GM20431 (cell line): ENCODE results near the gene NRIP3.
"Not testable (repeated sequence)": the region's sequence is repeated elsewhere in the genome, so short reads cannot be mapped to it uniquely, and the experiment has no call there.

ENCODE experiments used
- in situ Hi-C: fragments of 300-500 bp; cut with MseI, MboI; formaldehyde crosslinking; loops from one replicate; pipeline ENCODE4 v1.15.0; 2020; ENCODE audit warnings: low sequenced_read_pairs; ENCODE audit not compliant: unreplicated experiment

The NRIP3 gene

DNA sequence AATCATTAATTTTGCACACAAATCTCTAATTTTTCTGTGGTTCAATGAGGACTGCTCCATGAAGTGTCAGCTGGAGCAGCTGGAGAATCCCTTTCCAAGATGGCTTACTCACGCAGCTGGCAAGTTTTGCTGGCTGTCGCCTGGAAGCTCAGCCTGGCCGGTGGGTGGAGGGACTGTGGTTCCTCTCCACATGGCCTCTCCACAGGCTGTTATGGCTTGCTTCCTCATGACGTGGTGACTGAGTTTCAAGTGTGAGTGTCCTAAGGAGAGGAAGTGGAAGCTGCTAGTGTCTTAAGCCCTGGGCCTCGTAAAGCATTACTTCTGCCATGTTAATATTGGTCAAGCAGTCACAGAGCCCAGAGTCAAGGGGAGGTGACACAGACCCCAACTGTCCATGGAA is 14.0 kb upstream of the NRIP3 start:
- in situ Hi-C loops, result loop anchor here (10.0 to 25.0 kb wide), 2 partner anchors 117 to 495 kb away; no protein-coding TSS in a partner anchor

DNA sequence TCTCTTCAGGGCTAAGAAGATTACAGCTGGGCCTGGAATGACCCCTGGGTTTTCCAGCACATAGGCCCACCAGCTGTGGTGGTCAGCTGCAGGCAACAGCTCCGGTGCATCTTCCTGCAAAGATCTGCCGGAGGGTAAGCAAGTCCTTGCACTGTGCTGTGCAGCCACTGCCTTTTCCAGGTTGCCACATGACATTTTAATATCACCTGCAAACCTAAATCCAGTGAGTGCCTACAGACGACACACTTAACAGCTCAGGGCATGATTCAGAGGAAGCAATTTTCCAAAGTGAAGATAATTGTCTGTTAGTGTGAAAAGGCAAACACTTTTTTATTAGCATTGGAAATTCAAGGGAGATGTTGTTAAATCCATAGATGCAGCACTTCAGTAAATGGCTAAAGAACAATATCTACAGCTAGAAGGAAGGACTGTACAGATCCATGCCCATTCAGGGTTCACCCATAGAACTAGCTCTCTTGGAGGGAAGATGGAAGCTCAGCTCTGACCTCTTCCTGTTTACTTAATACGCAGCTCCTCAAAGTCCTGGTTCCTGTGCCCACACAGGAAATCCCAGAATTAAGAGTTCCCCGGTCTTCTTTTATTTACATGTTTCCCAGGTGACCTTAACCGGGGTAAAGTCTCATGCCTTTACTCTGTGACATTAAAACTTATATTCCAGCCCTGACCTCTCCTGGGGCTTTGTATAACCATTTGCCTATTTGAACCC is 13.3 kb upstream of the NRIP3 start:
- in situ Hi-C loops, result loop anchor here (10.0 to 25.0 kb wide), 2 partner anchors 118 to 495 kb away; no protein-coding TSS in a partner anchor

DNA sequence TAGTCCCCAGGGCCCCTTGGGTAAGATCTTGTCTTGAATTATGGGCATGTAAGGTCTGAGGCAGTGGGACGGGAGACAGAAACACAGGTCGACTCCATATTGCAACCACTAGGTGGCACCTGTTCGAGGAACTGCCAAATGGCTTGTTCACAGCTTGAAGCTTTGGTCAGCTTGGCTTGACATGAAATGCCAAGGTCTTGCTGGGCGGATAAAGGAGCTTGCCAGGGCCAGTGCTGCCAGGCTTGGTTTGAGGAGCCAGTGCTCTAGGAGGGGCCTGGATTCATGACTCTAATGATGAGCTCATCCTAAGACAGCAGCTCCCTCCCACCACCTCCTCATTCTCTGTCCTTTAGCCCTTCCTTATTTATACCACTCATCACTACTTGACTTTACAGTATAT is 11.9 kb upstream of the NRIP3 start:
- in situ Hi-C loops, result loop anchor here (10.0 to 25.0 kb wide), 2 partner anchors 119 to 497 kb away; no protein-coding TSS in a partner anchor

DNA sequence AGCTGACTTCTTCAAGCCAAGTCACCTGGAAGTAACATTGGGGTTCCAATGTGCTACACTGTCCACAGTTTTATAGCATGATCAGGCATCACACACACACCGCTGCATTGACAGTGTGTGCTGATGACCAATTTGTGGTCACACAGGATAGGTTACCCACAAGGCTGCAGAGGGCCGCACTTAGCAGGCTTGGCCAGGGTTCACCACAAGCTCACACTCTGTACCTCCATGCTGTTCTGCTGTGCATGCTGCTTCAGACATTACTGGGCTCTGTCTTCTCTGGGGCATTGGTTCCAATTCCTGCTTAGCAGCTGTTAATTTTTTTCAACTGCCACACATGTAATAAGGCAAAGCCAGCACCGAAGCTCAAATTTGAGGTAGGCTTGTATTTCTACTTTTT is 11.0 kb upstream of the NRIP3 start:
- in situ Hi-C loops, result loop anchor here (10.0 to 25.0 kb wide), 2 partner anchors 120 to 497 kb away; no protein-coding TSS in a partner anchor

DNA sequence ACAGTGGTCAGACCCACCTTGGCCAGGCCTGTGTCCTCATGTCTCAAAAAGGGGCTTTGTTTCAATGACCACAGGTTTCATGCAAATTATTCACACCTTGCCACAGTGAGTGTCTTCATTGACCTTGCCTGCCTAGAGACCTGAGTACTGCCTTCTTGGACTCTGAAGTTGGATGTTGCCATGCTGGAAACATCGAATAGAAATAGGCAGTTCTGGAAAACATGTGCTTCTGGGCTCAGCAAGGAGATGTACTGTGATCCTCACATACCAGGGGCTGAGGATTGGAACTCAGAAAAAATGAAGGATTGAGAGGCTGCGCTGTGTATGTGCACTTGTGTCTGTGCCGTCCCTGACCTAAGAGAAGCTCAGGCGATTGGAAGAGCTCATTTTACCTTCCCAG is 9.6 kb upstream of the NRIP3 start:
- in situ Hi-C loops, result loop anchor here (10.0 to 25.0 kb wide), 2 partner anchors 121 to 499 kb away; no protein-coding TSS in a partner anchor

DNA sequence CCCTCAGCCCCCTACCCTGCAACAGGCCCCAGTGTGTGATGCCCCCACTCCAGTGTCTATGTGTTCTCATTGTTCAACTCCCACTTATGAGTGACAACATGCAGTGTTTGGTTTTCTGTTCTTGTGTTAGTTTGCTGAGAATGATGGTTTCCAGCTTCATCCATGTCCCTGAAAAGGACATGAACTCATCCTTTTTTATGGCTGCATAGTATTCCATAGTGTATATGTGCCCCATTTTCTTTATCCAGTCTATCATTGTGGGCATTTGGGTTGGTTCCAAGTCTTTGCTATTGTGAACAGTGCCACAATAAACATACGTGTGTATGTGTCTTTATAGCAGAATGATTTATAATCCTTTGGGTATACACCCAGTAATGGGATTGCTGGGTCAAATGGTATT is 5.7 kb upstream of the NRIP3 start:
- in situ Hi-C loops, result loop anchor here (25.0 kb wide), 1 partner anchor 503 kb away; no protein-coding TSS in a partner anchor

DNA sequence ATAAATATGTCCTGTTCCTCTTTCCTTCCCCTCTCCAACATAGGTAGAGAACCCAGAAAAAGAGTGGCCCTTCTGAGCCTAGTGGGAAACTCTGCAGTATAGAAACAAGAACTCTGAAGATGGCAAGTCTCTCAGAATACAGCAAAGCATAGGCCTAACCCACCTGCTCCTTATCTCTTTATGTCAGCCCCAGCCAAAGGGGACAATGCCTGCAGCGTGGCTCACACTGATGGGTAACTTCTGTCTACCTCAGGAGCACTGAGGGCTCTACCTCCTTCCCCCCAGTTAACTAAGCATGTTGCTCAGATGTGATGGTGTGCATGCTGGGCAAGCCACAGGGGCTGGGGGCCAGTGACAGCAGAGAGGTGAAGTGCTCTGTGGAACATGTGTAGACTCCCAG is 4.9 kb upstream of the NRIP3 start:
- in situ Hi-C loops, result loop anchor here (25.0 kb wide), 1 partner anchor 504 kb away; no protein-coding TSS in a partner anchor

DNA sequence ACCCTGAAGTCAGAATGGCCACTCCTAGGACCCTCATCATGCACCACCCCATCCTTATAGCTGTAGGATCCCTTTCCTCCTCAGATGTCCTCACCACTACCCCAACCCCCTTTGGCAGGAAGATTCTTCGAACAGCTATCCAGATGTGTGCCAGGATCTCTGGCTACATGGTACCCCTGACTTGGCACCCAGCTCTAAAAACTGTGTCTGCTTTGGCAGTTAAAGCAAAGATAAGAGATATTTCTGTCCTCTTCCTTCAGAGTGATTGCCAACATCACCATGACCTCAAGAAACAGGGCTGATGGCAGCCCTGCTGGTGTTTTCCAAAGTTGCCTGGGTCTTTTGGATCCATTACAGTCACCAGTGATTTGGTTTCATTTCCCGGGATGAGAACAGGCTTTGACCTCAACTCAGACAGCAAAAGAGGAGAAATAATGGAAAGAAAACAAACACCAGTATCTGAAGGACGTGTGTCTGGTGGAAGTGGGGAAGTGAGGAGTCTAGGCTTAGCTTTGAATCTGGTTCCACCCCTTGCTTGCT is 4.3 kb upstream of the NRIP3 start:
- in situ Hi-C loops, result loop anchor here (25.0 kb wide), 1 partner anchor 504 kb away; no protein-coding TSS in a partner anchor

DNA sequence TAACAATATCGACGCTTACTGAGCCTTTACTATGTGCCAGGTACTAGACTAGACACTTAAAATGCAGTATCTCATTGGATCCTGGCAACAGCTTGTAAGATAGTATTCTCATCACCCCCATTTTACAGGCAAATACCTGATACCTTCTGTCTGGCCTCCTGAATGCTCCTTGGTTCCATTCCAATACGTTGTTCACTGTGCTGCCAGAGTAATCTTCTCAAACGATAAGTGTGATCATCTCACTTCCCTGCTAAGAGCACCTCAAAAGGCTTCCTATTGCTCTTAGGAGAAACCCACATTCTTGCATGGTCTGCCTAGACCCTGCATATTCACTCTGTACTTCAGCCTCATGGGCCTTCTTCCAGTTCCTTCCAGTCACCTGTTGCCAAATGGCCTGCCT is 1.3 kb upstream of the NRIP3 start:
- in situ Hi-C loops, result loop anchor here (25.0 kb wide), 1 partner anchor 507 kb away; no protein-coding TSS in a partner anchor

DNA sequence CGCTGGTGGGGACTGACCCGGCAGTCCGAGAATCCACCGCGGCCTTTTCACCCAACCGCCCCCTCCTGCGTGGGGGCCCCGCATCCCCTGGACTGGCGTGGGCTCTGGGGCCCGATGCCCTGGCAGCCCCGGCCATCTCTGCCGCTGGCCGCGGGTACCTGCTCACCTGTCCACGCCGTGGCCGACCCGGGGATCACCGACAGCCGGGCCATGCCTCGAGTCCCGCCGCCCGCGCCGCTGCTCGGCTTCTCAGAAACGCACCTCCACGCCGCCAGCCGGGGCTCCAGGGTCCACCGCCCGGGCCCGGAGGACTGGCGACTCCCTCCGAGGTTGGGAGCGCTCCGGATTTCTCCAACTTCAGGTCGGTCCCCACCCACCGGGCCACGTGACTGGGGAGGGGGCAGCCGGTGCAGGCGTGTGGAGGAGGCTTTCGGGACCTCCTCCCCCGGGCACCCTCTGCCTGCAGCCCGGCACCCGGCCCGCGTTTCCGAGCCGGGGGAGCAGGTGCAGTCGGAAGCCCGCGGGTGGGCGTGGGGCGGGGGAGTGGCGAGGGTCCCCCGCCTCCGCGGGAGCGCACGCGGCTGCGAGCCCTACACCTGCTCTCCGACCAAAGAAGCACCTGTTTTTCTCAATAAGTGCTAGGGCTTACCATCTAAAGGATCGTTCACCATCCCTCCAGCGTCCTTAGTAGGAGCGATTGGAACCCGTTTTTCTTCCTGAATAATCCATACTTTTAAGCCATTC is 554 bp upstream of the NRIP3 start:
- in situ Hi-C loops, result loop anchor here (25.0 kb wide), 1 partner anchor 508 kb away; no protein-coding TSS in a partner anchor

DNA sequence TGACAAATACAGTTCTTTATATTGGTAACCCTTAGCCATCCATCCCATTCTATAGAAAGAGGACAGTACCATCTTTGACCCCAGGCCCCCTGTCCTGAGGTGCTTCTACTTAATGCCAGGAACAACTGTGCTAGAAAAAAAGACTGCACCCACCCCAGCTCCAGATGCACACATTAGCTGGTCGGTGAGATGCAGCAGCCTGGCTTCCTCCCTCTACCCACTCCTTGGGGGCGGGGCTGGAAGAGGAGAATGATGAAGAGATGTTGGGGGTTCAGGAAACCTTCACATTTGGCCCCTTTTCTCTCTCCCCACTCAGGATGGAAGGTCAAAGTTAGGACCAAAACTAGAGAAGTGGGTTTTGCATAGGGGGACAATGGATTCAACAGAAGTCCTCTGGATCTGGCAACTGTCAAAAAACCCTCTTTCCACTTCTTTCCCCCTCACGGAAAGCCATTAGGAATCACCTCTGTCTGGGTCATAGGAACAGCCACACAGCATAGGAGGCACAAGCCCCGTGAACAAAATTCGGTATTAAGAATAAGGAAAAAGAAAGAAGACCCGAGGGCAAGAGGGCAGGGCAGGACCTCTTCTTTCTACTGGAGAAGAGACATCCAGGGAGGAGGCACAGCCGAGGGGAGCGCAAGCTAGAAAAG is 755 bp downstream of the NRIP3 start:
- in situ Hi-C loops, result loop anchor here (25.0 kb wide), 1 partner anchor 509 kb away; no protein-coding TSS in a partner anchor

DNA sequence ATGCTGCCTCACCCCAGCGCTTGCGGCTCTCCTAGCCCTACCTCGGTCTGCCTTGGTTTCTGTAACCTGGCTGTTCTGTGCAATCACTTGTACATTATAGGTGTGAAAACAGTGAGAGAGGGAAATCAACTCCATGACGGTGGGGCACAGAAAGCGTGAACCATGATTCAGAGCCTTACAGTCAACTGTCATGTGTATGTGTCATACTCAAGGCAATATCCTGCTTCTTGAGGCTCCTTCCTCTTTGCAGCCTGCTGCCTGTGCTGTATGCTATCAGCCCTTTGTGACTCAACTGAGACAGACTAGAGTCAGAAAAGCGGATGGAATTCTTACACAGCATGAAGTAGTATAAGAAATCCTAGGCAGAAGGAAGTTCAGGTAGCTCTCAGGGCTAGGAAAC is 2.1 kb downstream of the NRIP3 start:
- in situ Hi-C loops, result loop anchor here (25.0 kb wide), 1 partner anchor 511 kb away; no protein-coding TSS in a partner anchor

DNA sequence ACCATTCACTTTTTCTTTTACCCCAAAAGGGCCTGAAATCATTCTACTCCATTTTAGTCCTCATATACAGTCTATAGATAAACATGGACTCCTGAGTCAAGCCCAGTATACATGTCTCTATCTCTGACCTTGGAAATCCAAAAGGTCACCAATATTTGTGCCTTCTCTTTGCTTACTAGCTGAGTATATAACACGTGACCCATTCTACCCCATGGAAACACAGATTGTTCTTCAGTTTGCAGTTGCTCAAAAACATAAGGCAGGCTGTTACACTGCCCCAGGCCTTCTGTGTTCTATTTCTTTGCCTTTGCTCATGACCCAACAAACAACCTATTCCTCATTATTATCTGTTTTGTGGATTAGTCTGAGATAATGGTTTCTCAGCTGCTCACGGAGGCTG is 5.8 kb downstream of the NRIP3 start:
- in situ Hi-C loops, result no loop called here

DNA sequence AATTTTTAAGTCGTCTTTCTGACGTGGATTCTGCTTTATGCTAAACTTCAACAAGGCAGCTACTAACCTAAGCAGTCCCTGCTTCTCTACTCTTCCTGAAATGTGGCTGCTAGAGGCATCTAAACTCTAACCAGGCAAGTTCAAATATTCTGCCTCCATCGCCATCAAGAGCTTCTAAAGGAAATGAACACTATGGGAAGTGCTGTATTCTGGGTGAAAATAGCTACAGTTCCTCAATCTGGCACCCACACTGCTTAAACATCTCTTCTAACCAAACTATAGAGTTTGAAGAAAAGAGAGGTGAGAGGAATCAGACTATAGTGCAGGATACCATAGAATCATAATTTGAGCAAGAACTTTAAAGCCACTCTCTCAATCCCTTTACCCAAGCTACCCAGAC is 6.3 kb downstream of the NRIP3 start:
- in situ Hi-C loops, result no loop called here

DNA sequence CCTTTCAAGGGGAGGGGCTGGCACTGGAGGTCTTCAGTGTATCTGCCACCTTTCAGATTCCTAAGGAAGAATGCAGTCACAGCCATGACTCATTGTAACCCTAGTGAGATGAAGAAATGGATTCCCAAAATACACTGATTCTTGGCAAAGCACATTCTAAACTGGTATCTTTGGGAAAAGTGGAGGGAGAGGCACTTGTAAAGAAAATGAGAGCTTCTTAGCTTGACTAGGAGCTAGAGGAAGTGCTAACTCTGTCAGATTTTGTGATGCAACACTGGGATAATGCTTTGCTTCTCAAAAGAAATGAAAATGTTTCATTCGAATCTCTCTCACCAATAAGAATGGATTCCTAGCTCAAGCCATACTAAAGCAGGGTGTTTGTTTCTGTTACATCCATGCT is 14.3 kb downstream of the NRIP3 start:
- in situ Hi-C loops, result no loop called here

DNA sequence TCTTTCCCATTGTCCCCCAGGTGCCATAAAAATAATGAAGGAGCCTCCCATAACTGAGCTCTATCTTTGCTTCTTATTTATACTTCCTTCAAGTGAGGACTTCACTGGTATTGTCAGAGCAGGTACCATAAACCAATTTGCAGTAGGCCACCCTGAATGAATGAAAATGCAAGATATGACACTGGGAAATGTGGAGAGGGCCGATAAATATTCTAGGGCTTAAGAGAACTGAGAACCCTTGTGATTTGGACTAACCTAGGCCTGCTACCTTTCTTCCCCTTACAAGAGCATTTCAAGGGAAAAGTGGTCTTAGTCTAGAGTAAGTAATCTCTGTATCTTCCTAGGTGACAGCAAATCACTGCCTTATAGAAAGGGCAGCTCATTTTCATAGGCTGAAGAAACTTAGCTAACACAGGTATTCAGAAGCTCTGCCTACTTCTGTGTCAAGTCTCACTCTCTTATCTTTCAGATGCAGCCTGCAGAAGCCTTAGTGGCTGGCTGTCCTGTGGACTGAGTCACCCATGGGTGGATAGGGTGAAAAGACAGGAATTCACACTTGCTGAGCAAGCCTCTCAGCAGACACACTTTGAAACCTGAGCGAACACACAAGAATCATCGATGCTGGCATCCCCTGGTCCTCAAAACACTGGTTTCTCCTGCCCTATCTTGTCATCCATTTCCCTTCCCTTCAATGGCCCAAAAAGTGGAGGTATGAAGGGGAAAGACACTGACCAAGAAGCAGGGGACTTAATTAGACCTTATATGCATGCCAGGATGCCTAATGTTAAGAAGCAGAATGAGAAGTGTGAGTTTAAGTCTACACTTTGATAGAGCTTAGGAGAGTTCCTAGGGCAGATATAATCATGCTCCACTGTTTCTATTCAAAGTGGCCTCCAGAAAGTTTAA is 15.2 kb downstream of the NRIP3 start:
- in situ Hi-C loops, result no loop called here

DNA sequence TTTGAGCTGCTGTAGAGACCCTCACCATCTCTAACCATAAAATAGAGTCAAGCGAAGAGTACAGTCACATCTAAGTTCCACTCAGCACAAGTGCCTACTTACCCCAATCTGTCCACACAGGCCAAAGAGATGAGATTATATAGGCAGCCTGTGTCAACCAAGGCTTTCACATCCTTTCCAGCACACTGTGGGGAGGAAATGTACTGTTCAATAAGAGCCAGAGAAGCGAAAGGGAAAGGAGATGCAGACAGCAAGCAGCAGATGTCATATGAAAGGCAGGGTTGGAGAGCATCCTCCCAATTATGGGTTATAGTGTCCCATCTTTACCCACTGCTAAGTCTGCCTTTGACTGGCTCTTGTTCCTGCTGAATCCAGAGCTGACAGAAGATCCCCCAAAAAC is 16.4 kb downstream of the NRIP3 start:
- in situ Hi-C loops, result no loop called here

DNA sequence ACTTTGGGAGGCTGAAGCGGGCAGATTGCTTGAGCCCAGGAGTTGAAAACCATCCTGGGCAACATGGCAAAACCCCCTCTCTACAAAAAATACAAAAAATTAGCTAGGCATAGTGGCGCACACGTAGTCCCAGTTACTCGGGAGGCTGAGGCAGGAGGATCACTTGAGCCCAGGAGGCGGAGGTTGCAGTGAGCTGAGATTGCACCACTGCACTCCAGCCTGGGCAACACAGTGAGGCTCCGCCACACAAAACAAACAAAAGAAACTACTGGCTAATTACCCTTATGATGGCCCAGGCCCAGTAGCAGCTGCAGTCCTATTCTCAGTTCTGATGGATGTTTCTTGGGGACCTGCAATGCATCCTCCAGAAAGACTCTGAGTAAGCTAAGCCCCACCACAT is 17.0 kb downstream of the NRIP3 start:
- in situ Hi-C loops, result not testable (repeated sequence)

DNA sequence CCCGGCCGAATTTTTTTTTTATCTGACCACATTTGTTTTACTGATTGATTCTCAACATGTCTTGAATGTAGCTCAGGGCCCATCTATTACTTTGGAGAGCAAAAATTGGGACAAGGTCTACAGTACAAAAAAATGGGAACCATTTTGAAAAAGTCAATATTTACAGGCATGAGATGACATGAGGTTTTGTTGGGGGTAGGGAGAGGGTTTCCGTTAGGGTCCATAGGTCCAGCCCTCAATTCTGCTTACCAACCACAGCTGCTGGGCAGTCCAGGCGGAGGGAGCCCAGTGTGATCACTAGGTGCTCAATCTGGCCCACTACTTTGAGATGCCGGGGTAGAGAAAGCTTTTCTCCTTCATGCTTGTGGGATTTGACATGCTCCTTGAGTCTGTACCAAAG is 18.3 kb downstream of the NRIP3 start:
- in situ Hi-C loops, result no loop called here
